GM10248 (cell line): ENCODE measurements around the gene ANAPC16.
"Not testable (repeated sequence)": the region's sequence is repeated elsewhere in the genome, so short reads cannot be mapped to it uniquely, and the experiment has no call there.

ENCODE experiments used
- CTCF ChIA-PET: fragments of 300-600 bp; sonication (Branson Sonifier 250); formaldehyde crosslinking; extraction: SDS; loops from one replicate; lab custom pipeline; 2021; ENCODE audit warnings: antibody characterized with exemption; lab: Yijun Ruan, JAX
- POLR2A ChIA-PET: fragments of 350-650 bp; sonication (Branson Sonifier 250); formaldehyde crosslinking; extraction: SDS; loops from one replicate; lab custom pipeline; 2020; ENCODE audit warnings: antibody characterized with exemption; lab: Yijun Ruan, JAX
- DNase-seq: peaks from one replicate; pipeline ENCODE4 v3.0.0; 2012; ENCODE audit errors: extremely low spot score
- TF ChIP-seq, protein P1 (sequence below): IDR thresholded peaks from 2 replicates; pipeline ENCODE4 v1.5.1; 2012; ENCODE audit warnings: mild to moderate bottlenecking, low read depth; ENCODE audit errors: extremely low read depth, missing control alignments, control extremely low read depth

Gene ANAPC16

DNA sequence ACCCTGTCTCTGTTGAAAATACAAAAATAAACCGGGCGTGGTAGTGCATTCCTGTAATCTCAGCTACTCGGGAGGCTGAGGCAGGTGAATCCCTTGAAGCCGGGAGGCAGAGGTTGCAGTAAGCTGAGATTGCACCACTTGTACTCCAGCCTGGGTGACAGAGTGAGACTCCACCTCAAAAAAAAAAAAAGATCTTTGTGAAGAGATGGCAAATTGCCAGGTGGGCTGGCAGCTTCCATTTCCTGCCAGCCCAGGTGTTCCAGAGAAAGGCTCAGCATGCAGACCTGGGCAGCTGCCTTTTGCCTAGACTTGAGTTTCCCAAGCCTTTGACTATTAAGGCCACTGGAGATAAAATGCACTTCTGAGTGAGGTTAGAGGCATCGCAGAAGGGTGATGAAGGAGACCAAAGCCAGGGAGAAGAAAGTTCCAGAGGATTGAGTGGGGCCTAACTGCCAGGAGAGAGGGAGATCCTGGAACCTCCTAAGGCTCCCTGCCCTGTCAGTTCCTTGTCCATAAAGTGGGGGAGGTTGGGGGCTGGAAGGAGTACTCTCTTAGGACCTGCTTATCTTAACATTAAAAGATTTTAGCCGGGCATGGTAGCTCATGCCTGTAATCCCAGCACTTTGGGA, 47.9 kb downstream of the ANAPC16 start:
- POLR2A ChIA-PET, result interaction anchor here (0.6 to 1.0 kb wide), 2 partner anchors 10 kb away, joined by 3 to 5 read pairs; no protein-coding TSS in a partner anchor
- TF ChIP-seq, protein P1, sequence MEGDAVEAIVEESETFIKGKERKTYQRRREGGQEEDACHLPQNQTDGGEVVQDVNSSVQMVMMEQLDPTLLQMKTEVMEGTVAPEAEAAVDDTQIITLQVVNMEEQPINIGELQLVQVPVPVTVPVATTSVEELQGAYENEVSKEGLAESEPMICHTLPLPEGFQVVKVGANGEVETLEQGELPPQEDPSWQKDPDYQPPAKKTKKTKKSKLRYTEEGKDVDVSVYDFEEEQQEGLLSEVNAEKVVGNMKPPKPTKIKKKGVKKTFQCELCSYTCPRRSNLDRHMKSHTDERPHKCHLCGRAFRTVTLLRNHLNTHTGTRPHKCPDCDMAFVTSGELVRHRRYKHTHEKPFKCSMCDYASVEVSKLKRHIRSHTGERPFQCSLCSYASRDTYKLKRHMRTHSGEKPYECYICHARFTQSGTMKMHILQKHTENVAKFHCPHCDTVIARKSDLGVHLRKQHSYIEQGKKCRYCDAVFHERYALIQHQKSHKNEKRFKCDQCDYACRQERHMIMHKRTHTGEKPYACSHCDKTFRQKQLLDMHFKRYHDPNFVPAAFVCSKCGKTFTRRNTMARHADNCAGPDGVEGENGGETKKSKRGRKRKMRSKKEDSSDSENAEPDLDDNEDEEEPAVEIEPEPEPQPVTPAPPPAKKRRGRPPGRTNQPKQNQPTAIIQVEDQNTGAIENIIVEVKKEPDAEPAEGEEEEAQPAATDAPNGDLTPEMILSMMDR, result no peak
- CTCF ChIA-PET, result interaction anchor here (1.2 to 2.1 kb wide), 2 partner anchors 11 to 16 kb away, joined by 3 to 14 read pairs; no protein-coding TSS in a partner anchor
- no peak for DNase-seq

DNA sequence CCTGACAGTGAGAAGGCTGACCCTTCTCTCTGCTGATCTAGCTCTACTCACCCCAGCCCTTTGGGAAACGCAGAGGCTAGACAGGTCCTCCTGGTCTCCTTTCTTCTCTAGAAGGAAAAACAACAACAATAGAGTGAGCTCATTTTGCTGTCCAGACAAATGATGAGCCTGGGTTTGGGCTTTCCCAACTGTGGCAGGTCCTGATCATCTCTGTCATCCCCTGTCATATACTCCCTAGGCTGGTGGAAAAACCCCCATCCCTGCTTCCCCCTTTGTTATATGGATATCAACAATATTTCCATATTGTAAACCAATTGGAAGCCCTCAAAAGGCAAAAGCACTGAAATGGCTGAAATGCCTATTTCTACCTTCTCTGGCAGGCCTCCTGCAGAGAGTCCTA, 48.7 kb downstream of the ANAPC16 start:
- POLR2A ChIA-PET, result interaction anchor here (1.0 kb wide), 1 partner anchor 9 kb away, joined by 5 read pairs; no protein-coding TSS in a partner anchor
- no peak for DNase-seq
- CTCF ChIA-PET, result interaction anchor here (1.1 to 2.1 kb wide), 2 partner anchors 11 to 15 kb away, joined by 3 to 14 read pairs; no protein-coding TSS in a partner anchor
- TF ChIP-seq, protein P1, result no peak

DNA sequence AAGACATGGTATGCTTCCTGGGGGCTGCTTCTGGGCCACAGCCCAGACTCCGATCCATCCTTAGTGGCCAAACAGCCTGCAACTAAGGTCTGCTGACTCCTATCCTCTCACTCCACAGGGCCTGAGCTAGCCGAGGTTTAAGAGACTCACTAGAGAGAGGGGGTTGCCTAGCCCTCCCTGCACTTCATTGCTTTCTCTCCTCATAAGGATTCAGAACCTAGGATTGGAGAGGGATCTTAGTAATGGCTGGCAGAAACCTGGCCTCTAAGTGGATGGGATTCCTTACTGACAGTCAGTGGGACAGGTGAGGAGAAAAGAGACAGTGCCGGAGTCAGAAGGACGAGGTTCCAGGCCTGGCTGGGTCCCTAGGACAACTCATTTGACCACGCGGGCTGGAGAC, 49.7 kb downstream of the ANAPC16 start:
- TF ChIP-seq, protein P1, result no peak
- no peak for DNase-seq
- CTCF ChIA-PET, result interaction anchor here (0.8 to 1.4 kb wide), 2 partner anchors 9 to 27 kb away, joined by 3 to 8 read pairs; no protein-coding TSS in a partner anchor
- POLR2A ChIA-PET, result interaction anchor here (1.4 kb wide), 1 partner anchor 10 kb away, joined by 4 read pairs; no protein-coding TSS in a partner anchor

DNA sequence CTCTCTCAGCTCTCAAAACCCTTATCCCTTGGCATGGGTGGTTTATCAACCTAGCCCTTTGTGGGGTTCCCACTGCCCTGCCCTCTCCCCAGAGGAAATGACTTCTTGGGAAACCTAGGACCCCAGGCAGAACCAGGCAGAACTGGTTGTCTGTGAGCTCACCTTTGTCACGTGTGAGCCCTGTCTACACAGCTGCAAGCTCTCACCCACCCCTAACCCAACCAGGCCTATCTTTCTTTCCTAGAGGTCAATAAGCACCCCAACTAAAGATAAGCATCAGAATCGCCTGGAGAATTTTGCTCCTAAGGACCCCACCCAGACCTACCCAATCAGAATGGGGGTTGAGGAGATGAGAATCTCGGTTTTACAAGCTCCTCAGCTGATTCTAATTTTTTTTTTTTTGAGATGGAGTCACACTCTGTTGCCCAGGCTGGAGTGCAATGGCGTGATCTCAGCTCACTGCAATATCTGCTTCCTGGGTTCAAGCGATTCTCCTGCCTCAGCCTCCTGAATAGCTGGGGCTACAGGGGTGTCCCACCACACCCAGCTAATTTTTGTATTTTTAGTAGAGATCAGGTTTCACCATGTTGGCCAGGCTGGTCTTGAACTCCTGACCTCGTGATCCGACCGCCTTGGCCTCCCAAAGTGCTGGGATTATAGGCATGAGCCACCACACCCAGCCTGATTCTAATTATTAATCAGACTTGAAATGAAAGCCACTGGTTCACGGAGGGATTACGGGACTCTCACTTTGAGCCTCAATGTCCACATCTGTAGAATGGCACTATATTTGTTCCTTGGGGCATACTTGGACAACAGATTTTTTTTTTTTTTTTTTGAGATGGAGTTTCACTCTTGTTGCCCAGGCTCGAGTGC, 50.4 kb downstream of the ANAPC16 start:
- ChIA-PET CTCF (interaction anchor here (0.8 to 1.4 kb wide), 2 partner anchors 9 to 26 kb away, joined by 3 to 8 read pairs; no protein-coding TSS in a partner anchor), POLR2A (interaction anchor here (1.4 kb wide), 1 partner anchor 9 kb away, joined by 4 read pairs; no protein-coding TSS in a partner anchor)
- DNase-seq, result no peak
- TF ChIP-seq, protein P1, result no peak

DNA sequence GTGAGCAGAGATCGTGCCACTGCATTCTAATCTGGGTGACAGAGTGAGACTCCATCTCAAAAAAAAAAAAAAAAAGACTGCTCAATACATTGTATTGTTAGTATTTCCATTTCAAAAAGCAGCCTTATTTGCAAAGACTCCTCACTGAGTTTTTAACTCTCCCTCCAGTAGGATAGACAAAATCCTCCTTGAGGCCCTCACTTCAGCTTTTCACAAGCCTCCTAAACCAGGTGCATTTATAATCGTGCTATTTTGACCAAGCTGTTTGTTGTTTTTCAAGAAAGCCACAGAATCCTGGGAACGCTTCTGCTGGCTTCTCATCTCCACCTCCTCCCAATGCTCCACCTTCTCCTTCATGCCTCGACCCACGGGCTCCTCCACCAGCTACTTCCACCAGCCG, 51.6 kb downstream of the ANAPC16 start:
- no peak for DNase-seq
- ChIA-PET POLR2A (no interaction called here), CTCF (no interaction called here)
- TF ChIP-seq, protein P1, result no peak

DNA sequence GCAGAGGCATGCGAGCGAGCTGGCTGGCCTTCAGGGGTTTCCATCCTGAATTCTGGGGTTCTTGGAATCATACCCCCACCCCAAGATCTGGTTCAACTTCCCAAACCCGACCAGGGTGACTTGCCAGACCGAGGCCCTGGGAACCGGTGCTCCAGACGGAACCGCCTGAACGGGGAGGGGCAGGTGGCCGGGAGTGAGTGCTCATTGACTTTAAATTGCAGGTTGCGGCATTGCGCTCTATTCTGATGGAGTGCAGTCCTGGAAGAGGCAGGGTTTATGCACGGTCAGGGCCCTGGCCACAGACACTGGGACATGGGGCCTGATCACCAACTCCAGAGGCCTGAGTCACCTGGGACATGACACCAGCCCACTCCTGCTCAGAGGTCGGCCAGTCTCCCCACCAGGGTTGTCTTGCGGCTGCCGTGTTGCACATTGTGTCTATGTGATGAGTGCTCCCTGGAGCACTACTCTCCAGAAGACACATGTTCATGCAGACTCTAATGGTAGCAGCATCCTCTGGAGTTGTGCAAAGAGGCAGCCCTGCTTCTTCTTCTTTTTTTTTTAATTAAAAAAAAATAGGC, 52.1 kb downstream of the ANAPC16 start:
- CTCF ChIA-PET, result no interaction called here
- TF ChIP-seq, protein P1, result no peak
- POLR2A ChIA-PET, result interaction anchor here (0.7 kb wide), 1 partner anchor 455 kb away, joined by 3 read pairs; no protein-coding TSS in a partner anchor
- no peak for DNase-seq

DNA sequence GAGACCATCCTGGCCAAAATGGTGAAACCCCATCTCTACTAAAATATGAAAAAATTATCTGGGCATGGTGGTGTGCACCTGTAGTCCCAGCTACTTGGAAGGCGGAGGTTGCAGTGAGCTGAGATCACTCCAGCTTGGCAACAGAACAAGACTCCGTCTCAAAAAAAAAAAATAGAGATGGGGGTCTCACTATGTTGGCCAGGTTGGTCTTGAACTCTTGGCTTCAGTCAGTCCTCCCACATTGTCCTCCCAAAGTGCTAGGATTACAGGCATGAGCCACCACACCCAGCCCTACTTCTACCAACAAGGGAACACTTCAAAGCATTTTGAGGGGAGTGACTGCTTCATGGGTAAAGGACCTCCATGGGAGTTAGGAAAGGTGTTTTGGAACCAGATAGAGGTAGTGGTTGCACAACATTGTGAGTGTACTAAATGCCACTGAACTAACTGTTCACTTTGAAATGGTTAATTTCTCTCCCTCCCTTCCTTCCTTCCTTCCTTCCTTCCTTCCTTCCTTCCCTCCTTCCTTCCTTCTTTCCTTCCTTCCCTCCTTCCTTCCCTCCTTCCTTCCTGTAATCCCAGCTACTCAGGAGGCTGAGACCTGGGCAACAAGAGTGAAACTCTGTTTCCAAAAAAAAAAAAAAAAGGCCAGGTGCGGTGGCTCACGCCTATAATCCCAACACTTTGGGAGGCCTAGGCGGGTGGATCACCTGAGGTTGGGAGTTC, 52.8 kb downstream of the ANAPC16 start:
- CTCF ChIA-PET, DNase-seq: not testable (repeated sequence)
- POLR2A ChIA-PET, result interaction anchor here (0.7 kb wide), 1 partner anchor 454 kb away, joined by 3 read pairs; no protein-coding TSS in a partner anchor
